NCI-H128 (cell line): ENCODE measurements around the gene OR1I1.

Experiments
- DNase-seq: peaks from one replicate; lab custom pipeline; 2025; ENCODE audit not compliant: unreplicated experiment; lab: John Stamatoyannopoulos, UW

The OR1I1 gene

GRCh38 chr19:15116856-15117255 is 34.8 kb downstream of the OR1I1 start:
- DNase-seq: no peak

- DNase-seq: no peak
These were observed 36.2 kb downstream of the OR1I1 start for GRCh38 chr19:15118248-15118647.

GRCh38 chr19:15118789-15119494 is 36.9 kb downstream of the OR1I1 start:
- DNase-seq: no peak

GRCh38 chr19:15120135-15121026 is 38.4 kb downstream of the OR1I1 start:
- no peak for DNase-seq

GRCh38 chr19:15122331-15123030 is 40.5 kb downstream of the OR1I1 start:
- DNase-seq: no peak

GRCh38 chr19:15123031-15123890 is 41.2 kb downstream of the OR1I1 start:
- DNase-seq: no peak

- DNase-seq: no peak
These were observed 41.9 kb downstream of the OR1I1 start for GRCh38 chr19:15123900-15124299.

GRCh38 chr19:15124572-15125231 is 42.7 kb downstream of the OR1I1 start:
- no peak for DNase-seq

- peak; percentile 76 for DNase-seq
These were observed 43.4 kb downstream of the OR1I1 start for GRCh38 chr19:15125232-15126067.

- DNase-seq: no peak
These were observed 44.3 kb downstream of the OR1I1 start for GRCh38 chr19:15126131-15126910.

- DNase-seq: no peak
These were observed 46.3 kb downstream of the OR1I1 start for GRCh38 chr19:15128162-15128770.

- DNase-seq: no peak
These were observed 48.0 kb downstream of the OR1I1 start for GRCh38 chr19:15129856-15130585.

- DNase-seq: no peak
These were observed 54.4 kb downstream of the OR1I1 start for GRCh38 chr19:15136234-15136954.

- DNase-seq: no peak
These were observed 55.8 kb downstream of the OR1I1 start for GRCh38 chr19:15137777-15138176.

- no peak for DNase-seq
These were observed 56.4 kb downstream of the OR1I1 start for GRCh38 chr19:15138427-15138826.

GRCh38 chr19:15141143-15141542 is 59.1 kb downstream of the OR1I1 start:
- DNase-seq: no peak

GRCh38 chr19:15142313-15142712 is 60.3 kb downstream of the OR1I1 start:
- no peak for DNase-seq
